LNCAP (cell line): Measurements from ENCODE around the gene SLCO6A1.

Experiments
- CTCF ChIP-seq: fragments of 450-650 bp; IDR thresholded peaks from 2 replicates; pipeline ENCODE4 v1.5.1; 2017; ENCODE audit warnings: mild to moderate bottlenecking

SLCO6A1 gene

GRCh38 chr5:102523541-102524175 is 24.9 kb upstream of the SLCO6A1 start:
- TF ChIP-seq CTCF: no peak

- TF ChIP-seq CTCF: no peak
Observed at GRCh38 chr5:102511666-102512065, 12.9 kb upstream of the SLCO6A1 start.

GRCh38 chr5:102483736-102484135 is 15.1 kb downstream of the SLCO6A1 start:
- no peak for TF ChIP-seq CTCF

- TF ChIP-seq CTCF: no peak
Observed at GRCh38 chr5:102481054-102481715, 17.6 kb downstream of the SLCO6A1 start.

GRCh38 chr5:102453716-102454115 is 45.1 kb downstream of the SLCO6A1 start:
- no peak for TF ChIP-seq CTCF

- no peak for TF ChIP-seq CTCF
Observed at GRCh38 chr5:102451082-102451481, 47.7 kb downstream of the SLCO6A1 start.

- peak; percentile 30; the same call in 1 of the 2 replicates for TF ChIP-seq CTCF
Observed at GRCh38 chr5:102450313-102450990, 48.3 kb downstream of the SLCO6A1 start.
